GM23338 (cell line): Measurements from ENCODE around the gene N4BP2.

Experiments used
- ETS1 ChIP-seq: IDR thresholded peaks from 2 replicates; pipeline ENCODE4 v1.6.1; 2016; ENCODE audit warnings: antibody characterized with exemption
- TF ChIP-seq, protein P1 (sequence below), 2 experiments: fragments of 200-600 bp in 1 of 2; sonication (generic) in 1 of 2; conservative IDR thresholded peaks; 2 replicates each; pipeline versions ENCODE4 v1.5.1 to v1.6.1; 2016 to 2017; ENCODE audit warnings: antibody characterized with exemption in 2 of 2, low read depth in 2 of 2, mild to moderate bottlenecking in 2 of 2, moderate library complexity in 1 of 2

DNA sequence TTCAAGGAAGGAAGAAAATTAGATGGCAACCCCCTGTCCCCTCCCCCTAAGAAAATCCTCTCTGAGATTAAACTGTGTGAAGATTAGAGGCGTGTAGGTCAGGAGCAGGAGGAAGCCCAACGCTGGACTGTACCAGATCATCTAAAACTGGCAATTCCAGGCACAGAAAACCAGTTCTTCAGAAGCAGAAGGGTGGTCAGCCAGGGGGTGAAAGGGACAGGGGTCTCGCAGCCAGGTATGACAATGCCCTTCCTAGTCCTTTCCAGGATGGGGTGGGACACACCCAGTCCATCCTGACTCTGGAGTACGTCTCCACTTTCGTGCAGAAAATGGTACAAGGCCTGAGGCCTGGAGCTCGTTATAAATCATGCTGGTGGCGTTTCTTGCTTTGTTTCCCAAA, 136.9 kb downstream of the N4BP2 start:
- TF ChIP-seq, protein P1, sequence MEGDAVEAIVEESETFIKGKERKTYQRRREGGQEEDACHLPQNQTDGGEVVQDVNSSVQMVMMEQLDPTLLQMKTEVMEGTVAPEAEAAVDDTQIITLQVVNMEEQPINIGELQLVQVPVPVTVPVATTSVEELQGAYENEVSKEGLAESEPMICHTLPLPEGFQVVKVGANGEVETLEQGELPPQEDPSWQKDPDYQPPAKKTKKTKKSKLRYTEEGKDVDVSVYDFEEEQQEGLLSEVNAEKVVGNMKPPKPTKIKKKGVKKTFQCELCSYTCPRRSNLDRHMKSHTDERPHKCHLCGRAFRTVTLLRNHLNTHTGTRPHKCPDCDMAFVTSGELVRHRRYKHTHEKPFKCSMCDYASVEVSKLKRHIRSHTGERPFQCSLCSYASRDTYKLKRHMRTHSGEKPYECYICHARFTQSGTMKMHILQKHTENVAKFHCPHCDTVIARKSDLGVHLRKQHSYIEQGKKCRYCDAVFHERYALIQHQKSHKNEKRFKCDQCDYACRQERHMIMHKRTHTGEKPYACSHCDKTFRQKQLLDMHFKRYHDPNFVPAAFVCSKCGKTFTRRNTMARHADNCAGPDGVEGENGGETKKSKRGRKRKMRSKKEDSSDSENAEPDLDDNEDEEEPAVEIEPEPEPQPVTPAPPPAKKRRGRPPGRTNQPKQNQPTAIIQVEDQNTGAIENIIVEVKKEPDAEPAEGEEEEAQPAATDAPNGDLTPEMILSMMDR (conservative IDR thresholded peaks at IDR 0.05; ENCODE audit: low read depth in 2 of 2) = no peak
- no peak for TF ChIP-seq ETS1
